Hematopoietic multipotent progenitor cell treated with erythropoietin and hydrocortisone succinate and interleukin-3 and kit ligand, for 6 days (in vitro differentiated cells): ENCODE results near the gene SLC39A11.

Experiments used
- DNase-seq: peaks from one replicate; pipeline ENCODE4 v3.0.0-alpha.2; 2015

SLC39A11 gene

GRCh38 chr17:73105431-73105830 is 12.9 kb upstream of the SLC39A11 start:
- DNase-seq: peak; percentile 46

GRCh38 chr17:73104450-73104849 is 12.0 kb upstream of the SLC39A11 start:
- no peak for DNase-seq

DNA sequence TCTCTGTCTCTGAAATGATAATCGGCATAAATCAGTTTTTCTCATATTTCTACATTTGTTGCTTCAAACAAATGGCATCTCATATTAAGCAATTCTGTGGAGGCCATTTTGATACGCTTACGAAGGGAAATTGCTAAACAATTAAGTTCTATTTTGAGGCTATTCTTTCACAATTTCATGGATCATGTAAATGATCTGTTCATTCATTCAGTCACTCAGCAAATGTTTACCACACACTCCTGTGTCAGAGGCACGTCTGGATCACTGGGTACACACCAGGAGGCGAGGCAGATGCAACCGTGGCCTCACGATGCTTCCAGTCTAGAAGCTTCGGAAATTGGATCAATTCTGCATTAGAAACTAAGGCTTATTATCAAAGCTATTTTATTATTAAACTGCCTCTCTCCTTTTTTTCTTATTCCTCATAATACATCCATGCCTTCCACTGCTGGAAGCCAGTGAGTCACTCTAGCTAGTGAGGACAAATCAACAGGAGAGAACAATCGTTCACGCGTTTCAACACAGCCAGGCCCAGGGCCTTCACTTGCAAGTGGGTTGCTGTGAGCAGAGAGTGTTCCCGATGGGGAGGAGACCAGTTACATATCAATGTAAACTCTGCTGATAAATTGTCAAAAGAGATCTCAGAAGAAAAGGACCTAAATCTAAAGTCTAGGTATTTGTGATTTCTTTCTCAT is 11.3 kb upstream of the SLC39A11 start:
- peak; percentile 57 for DNase-seq

GRCh38 chr17:73101031-73101430 is 8.5 kb upstream of the SLC39A11 start:
- no peak for DNase-seq

DNA sequence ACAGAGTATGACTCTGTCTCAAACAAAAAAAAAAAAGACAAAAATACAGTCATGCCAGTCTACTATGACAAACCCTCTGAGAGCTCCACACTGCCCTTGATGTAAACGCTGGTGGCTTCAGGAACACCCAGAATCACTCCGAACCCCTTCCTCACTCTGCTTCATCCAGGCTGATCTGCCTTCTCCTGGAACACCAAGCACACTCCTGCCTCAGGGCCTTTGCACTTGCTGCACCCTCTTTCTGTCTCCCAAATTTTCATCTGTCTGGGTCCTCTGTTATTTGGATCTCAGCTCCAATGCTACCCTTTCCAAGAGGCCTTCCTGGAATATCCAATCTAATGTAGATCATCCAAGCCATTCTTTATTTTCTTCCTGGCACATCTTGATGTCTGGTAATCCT is 7.9 kb upstream of the SLC39A11 start:
- no peak for DNase-seq

DNA sequence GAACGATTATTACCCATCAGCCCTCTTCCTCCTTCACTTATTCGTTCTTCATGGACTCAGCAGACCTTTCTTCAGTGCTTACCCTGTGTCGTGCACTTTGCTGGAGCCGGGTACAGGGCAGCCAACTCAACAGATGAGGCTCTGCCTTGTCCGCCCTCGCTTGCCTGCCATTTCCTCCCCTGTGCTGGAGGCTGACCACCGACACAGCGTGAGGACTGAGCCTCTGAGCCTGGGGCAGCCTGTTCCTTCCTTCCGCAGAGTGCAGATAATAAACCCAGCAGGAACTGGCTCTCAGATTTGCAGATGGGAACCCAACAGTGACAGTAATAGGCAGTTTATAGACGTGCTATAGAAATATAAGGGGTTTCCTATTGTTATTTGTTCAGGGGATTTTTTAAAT is 7.0 kb upstream of the SLC39A11 start:
- peak; percentile 75 for DNase-seq

- no peak for DNase-seq
These were observed 6.4 kb upstream of the SLC39A11 start for GRCh38 chr17:73098919-73099318.

DNA sequence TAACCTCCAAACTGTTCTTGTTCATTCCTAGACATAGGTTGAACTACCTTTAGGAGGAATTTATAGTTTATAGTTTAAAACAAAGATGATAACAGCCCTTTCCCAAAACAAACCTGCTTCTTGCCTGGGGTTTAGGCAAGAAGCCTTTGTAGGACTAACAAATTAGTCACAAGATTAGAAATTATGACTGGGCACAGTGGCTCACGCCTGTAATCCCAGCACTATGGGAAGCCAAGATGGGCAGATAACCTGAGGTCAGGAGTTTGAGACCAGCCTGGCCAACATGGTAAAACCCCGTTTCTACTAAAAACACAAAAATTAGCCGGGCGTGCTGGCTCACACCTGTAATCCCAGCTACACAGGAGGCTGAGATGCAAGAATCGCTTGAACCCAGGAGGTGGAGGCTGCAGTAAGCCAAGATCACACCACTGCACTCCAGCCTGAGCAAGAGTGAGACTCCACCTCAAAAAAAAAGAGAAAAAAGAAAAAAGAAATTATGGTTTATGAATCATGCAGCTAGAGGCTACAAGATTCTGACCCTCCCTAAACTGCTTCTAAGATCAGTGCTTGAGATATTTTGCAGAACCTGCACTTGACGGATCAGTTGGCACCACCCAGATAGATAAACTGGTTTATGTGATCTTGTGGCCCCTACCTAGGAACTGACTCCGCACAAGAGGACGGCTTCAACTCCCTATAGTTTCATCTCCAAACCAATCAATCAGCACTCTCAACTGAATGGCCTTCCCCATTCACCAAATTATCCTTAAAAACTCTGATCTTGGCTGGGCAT is 5.7 kb upstream of the SLC39A11 start:
- peak; percentile 54 for DNase-seq

DNA sequence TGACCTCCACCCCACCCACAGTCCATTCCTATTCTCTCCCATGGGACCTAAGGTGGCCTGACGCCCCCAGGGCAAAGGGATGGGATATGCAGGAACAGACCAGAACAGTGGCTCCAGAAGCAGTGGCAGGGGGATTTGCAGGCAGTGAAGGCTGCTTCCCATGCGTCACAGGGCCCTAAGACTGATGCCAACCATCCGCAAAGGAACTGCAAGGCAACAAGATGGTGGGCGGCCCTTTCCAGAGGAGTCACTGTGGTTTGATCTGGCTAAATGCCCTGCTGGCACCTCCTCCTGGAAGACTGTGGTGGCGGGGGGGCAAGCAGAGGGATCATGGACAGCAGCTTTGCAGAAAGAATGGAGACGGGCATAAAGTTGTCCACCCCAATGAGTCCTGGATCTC is 4.4 kb upstream of the SLC39A11 start:
- peak; percentile 59 for DNase-seq

DNA sequence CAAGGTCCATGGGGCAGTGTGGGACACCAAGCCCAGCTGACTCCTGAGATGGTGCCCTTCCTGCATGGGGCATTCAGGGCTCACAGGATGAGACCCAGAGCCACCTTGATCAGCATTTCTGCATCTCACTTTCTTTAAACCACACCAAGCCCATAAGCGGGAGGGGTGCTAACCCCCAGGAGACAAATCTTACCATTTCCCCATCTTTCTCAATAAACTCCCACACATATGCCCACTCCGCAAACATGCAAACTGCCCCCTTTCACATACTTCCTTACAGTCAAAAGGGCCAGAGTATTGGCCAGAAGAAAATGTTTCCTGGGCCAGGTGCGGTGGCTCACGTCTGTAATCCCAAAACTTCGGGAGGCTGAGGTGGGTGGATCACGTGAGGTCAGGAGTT is 3.7 kb upstream of the SLC39A11 start:
- DNase-seq: no peak

- no peak for DNase-seq
These were observed 798 bp upstream of the SLC39A11 start for GRCh38 chr17:73093286-73093685.

DNA sequence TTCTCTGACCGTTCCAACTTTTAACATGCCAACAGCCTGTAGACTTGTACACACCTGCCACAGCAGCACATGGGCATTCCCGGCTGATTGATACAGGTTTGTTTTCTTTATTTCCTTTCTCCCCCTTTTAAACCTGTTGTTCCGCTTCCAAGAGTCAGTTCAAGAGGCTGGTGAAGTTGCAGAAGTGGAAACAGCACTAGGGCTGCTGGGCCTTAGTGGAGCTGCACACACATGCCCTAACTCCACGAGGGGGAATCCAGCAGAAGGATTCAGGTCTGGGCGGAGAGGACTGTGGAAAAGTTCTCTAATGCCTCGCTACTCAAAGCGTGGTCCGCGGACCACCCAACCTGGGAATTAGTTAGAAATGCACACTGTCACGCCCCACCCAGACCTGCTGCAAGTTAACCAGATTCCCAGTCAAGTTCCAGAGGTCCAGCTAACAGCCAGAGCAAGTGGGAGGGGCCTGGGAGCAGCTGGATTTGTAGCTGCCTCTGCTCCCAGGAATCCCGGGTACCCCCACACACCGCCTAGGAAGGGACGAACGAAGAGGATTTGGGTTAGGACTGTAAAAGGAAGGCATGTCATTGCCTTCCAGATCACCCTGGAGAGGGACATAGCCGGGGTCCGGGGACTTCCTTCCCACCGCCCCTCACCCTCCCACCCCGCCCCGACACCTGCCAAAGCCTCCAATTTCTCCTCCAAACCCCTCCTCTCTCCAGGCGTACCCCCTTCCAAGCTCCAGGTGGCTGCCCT is 542 bp downstream of the SLC39A11 start:
- peak; percentile 53 for DNase-seq

- peak; percentile 44 for DNase-seq
These were observed 1.1 kb downstream of the SLC39A11 start for GRCh38 chr17:73091410-73091769.

DNA sequence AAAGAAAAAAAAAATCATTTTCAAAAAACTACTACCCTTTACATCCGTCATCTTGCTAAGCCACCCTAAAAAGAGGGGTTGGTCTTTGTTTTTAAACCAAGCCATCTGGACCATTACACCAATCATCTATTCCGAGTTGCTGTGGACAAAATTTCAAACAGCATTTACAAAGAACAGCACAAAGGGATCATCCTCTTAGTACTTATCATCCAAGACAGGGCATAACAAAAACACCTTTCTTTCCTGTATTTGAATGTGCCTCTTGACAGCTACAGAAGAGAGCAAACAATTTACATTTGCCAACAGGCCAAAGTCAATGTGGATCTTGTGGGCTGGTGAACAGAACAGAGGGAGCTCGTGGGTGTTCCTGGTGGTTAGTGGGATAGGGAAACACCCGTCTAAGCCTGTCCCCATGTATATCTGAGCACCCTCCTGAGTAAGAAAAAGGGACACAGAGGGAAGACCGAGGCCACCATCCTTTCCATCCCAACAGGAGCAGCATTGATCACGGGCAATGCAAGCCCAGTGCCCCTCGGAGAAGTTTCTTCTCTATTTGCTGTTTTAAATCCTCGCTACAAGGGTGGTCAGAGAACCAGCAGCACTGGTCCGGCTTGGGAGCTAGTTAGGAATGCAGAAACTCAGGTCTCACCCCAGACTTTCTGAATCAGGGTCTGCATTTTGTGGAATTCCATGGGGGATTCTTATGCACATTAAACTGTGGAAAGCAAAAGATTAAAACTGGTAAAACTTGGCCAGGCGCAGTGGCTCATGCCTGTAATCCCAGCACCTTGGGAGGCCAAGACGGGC is 1.9 kb downstream of the SLC39A11 start:
- no peak for DNase-seq

GRCh38 chr17:73089322-73090317 is 2.9 kb downstream of the SLC39A11 start:
- DNase-seq: no peak

- DNase-seq: no peak
These were observed 3.9 kb downstream of the SLC39A11 start for GRCh38 chr17:73088561-73088960.

GRCh38 chr17:73083432-73083831 is 9.1 kb downstream of the SLC39A11 start:
- no peak for DNase-seq

GRCh38 chr17:73074566-73074965 is 17.9 kb downstream of the SLC39A11 start:
- no peak for DNase-seq

- no peak for DNase-seq
These were observed 20.1 kb downstream of the SLC39A11 start for GRCh38 chr17:73072219-73072962.

GRCh38 chr17:73071066-73071999 is 21.2 kb downstream of the SLC39A11 start:
- peak; percentile 31 for DNase-seq
